Caco-2 (cell line): ENCODE results near the gene PIWIL1. TPM values are rescaled to one million over a fixed set of nuclear protein-coding genes. Genes with fewer than 3 reads are reported as not detected.

Experiments
- BruUV-seq: library from RNA; stranded (reverse); fragments of 400-500 nt; replicated peaks from 2 replicates; lab custom pipeline; 2021; lab: Mats Ljungman, UMichigan
- CTCF ChIA-PET: fragments of 300-600 bp; sonication (Branson Sonifier 250); formaldehyde crosslinking; loops from one replicate; lab custom pipeline; 2022; ENCODE audit warnings: antibody characterized with exemption; lab: Charles Lee
- POLR2A ChIA-PET: fragments of 300-600 bp; sonication (Branson Sonifier 250); formaldehyde crosslinking; loops from one replicate; lab custom pipeline; 2022; ENCODE audit warnings: antibody characterized with exemption; lab: Charles Lee
- DNase-seq, 2 experiments: peaks; one replicate each; pipeline versions ENCODE4 v3.0.0 to v3.0.0-alpha.2; 2020 to 2022
- H3K27me3 ChIP-seq: replicated peaks from 2 replicates; pipeline ENCODE4 v1.6.0; 2011; ENCODE audit warnings: low read length; ENCODE audit not compliant: control insufficient read depth, insufficient read depth
- H3K36me3 ChIP-seq: 2 replicates; pipeline ENCODE4 v1.5.1; 2011; ENCODE audit warnings: low read length; ENCODE audit not compliant: control insufficient read depth, insufficient read depth
- H3K4me1 ChIP-seq: fragments of 250-450 bp; sonication (Bioruptor Pico); 2 replicates; pipeline ENCODE4 v1.5.1; 2020; ENCODE audit warnings: mild to moderate bottlenecking
- H3K4me3 ChIP-seq: 2 replicates; pipeline ENCODE4 v1.5.1; 2011; ENCODE audit warnings: low read depth, mild to moderate bottlenecking, control low read depth, low read length
- H3K9me3 ChIP-seq: fragments of 250-450 bp; sonication (Bioruptor Pico); 2 replicates; pipeline ENCODE4 v1.5.1; 2020; ENCODE audit warnings: mild to moderate bottlenecking, moderate library complexity
- H3K27ac Mint-ChIP-seq: one replicate; pipeline ENCODE4 v1.8.0; 2022; ENCODE audit warnings: mixed read lengths; ENCODE audit not compliant: unreplicated experiment
- H3K27me3 Mint-ChIP-seq: one replicate; pipeline ENCODE4 v1.8.0; 2022; ENCODE audit warnings: mixed read lengths; ENCODE audit not compliant: insufficient read depth, unreplicated experiment
- H3K36me3 Mint-ChIP-seq: one replicate; pipeline ENCODE4 v1.8.0; 2022; ENCODE audit warnings: mild to moderate bottlenecking, mixed read lengths; ENCODE audit not compliant: insufficient read depth, unreplicated experiment
- H3K4me1 Mint-ChIP-seq: one replicate; pipeline ENCODE4 v1.8.0; 2022; ENCODE audit warnings: low read depth, mixed read lengths; ENCODE audit not compliant: unreplicated experiment
- H3K4me3 Mint-ChIP-seq: one replicate; pipeline ENCODE4 v1.8.0; 2022; ENCODE audit warnings: mild to moderate bottlenecking, moderate library complexity, mixed read lengths; ENCODE audit not compliant: unreplicated experiment
- H3K9me3 Mint-ChIP-seq: one replicate; pipeline ENCODE4 v1.8.0; 2022; ENCODE audit warnings: mixed read lengths; ENCODE audit not compliant: unreplicated experiment
- intact Hi-C: fragments of 100-400 bp; cut with micrococcal nuclease; formaldehyde crosslinking; loops from one replicate; pipeline ENCODE4 v1.10.0; 2022; ENCODE audit not compliant: unreplicated experiment
- total RNA-seq: library from RNA; stranded (reverse); gene quantifications from 2 replicates; pipeline ENCODE4 v1.2.3, GENCODE V29; 2022
- TF ChIP-seq, protein P1 (sequence below), 2 experiments: fragments of 200-600 bp in 1 of 2; IDR thresholded peaks; 1 replicate in 1 of 2; 2 replicates in 1 of 2; pipeline versions ENCODE4 v1.5.1 to v1.8.0; 2011 to 2022; ENCODE audit warnings: antibody characterized with exemption in 1 of 2, control low read depth in 1 of 2, inconsistent platforms in 1 of 2, low read depth in 1 of 2, low read length in 1 of 2, mild to moderate bottlenecking in 1 of 2, moderate library complexity in 1 of 2; ENCODE audit not compliant: insufficient read depth in 1 of 2, severe bottlenecking in 1 of 2, unreplicated experiment in 1 of 2

The PIWIL1 gene
- total RNA-seq, 1 experiment from 2014 or later, result 5.1 TPM

- Mint-ChIP-seq H3K4me3 (no peak overlapping the region), H3K9me3 (peaks cover 20% of the 10 kb centered on the region), H3K27ac (no peak overlapping the region), H3K36me3 (no peaks in the 10 kb centered on the region), H3K4me1 (no peaks in the 10 kb centered on the region), H3K27me3 (peaks cover 3% of the 10 kb centered on the region)
- POLR2A ChIA-PET, result no interaction called here
- Histone ChIP-seq H3K4me3 (no peak overlapping the region), H3K36me3 (no peaks in the 10 kb centered on the region), H3K4me1 (no peaks in the 10 kb centered on the region), H3K9me3 (no peaks in the 10 kb centered on the region), H3K27me3 (no peaks in the 10 kb centered on the region)
- TF ChIP-seq, protein P1, sequence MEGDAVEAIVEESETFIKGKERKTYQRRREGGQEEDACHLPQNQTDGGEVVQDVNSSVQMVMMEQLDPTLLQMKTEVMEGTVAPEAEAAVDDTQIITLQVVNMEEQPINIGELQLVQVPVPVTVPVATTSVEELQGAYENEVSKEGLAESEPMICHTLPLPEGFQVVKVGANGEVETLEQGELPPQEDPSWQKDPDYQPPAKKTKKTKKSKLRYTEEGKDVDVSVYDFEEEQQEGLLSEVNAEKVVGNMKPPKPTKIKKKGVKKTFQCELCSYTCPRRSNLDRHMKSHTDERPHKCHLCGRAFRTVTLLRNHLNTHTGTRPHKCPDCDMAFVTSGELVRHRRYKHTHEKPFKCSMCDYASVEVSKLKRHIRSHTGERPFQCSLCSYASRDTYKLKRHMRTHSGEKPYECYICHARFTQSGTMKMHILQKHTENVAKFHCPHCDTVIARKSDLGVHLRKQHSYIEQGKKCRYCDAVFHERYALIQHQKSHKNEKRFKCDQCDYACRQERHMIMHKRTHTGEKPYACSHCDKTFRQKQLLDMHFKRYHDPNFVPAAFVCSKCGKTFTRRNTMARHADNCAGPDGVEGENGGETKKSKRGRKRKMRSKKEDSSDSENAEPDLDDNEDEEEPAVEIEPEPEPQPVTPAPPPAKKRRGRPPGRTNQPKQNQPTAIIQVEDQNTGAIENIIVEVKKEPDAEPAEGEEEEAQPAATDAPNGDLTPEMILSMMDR (IDR thresholded peaks at IDR 0.05; ENCODE audit: insufficient read depth in 1 of 2, low read depth in 1 of 2, low read length in 1 of 2, severe bottlenecking in 1 of 2, unreplicated experiment in 1 of 2), result no peak
- intact Hi-C loops, result no loop called here
- DNase-seq, result no peak
- BruUV-seq, result no TSS peak
- CTCF ChIA-PET, result no interaction called here
Measured at GRCh38 chr12:130290114-130290513, 47.6 kb upstream of the PIWIL1 start.

DNA sequence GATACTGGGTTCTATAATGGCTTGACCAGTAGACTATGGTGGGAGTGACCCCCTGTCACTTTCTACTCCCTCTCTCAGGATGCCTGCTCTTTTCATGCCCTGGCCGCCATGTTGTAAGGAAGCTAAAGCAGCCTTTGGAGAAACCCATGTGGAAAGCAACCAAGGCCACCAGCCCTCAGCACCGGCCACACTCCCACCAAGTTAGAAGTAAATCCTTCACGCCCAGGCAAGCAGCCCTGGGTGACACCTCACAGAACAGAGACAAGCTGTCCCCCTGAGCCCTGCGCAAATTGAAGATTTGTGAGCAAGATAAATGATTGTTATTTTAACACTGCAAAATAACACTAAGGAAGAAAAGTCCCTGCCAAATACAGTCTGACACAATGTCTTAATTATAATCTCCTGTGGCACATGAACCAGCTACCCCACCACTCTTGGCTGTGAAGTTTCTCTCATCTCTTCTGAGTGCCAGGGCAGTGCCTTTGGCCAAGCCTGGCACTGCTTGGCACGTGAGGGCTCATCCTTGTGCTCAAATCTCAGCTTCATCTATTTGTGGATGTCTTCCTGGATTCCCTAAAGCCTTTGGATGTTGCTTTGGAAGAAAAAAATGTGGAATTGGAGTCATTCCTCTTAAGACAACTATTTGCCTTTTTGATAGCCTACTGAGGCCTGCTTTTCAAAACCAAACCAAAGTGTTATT, 39.2 kb upstream of the PIWIL1 start:
- ChIA-PET POLR2A (no interaction called here), CTCF (no interaction called here)
- H3K9me3 Mint-ChIP-seq, result peaks cover 8% of the 10 kb centered on the region
- no peak overlapping the region for H3K4me3 Mint-ChIP-seq
- TF ChIP-seq, protein P1 (IDR thresholded peaks at IDR 0.05; ENCODE audit: insufficient read depth in 1 of 2, low read depth in 1 of 2, low read length in 1 of 2, severe bottlenecking in 1 of 2, unreplicated experiment in 1 of 2), result no peak
- Histone ChIP-seq H3K9me3 (no peaks in the 10 kb centered on the region), H3K4me3 (no peak overlapping the region), H3K4me1 (no peaks in the 10 kb centered on the region), H3K27me3 (no peaks in the 10 kb centered on the region), H3K36me3 (no peaks in the 10 kb centered on the region)
- no peak overlapping the region for H3K27ac Mint-ChIP-seq
- BruUV-seq, result no TSS peak
- H3K27me3 Mint-ChIP-seq, result peaks cover 8% of the 10 kb centered on the region
- no peaks in the 10 kb centered on the region for H3K36me3 Mint-ChIP-seq
- intact Hi-C loops, result no loop called here
- DNase-seq, result no peak
- no peaks in the 10 kb centered on the region for H3K4me1 Mint-ChIP-seq

DNA sequence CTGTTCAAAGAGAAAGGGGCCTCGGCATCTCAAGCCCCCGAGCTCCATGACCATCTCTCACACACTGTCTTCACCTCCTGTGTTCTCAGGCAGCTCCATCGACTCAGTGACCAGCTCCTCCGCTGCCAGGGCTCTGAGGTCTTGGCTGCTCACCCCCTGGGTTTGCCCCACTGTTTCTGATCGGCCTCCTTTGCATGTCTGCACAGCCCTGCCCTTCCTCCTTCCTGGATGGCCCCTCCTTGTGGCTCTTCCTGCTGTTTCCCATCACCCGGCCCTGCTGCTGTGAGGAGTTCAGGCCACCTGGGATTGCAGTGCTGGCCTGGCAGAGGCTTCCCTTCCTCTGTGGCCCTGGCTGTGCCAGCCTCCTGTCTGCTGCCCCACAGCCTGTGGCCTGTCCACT, 38.1 kb upstream of the PIWIL1 start:
- no peak for DNase-seq
- no peak overlapping the region for H3K4me3 Mint-ChIP-seq
- ChIA-PET CTCF (no interaction called here), POLR2A (no interaction called here)
- H3K4me1 ChIP-seq, result no peaks in the 10 kb centered on the region
- H3K36me3 ChIP-seq, result no peaks in the 10 kb centered on the region
- TF ChIP-seq, protein P1 (IDR thresholded peaks at IDR 0.05; ENCODE audit: insufficient read depth in 1 of 2, low read depth in 1 of 2, low read length in 1 of 2, severe bottlenecking in 1 of 2, unreplicated experiment in 1 of 2), result no peak
- H3K27me3 ChIP-seq, result no peaks in the 10 kb centered on the region
- peaks cover 8% of the 10 kb centered on the region for H3K27me3 Mint-ChIP-seq
- BruUV-seq, result no TSS peak
- intact Hi-C loops, result no loop called here
- H3K9me3 Mint-ChIP-seq, result peaks cover 8% of the 10 kb centered on the region
- H3K9me3 ChIP-seq, result no peaks in the 10 kb centered on the region
- no peaks in the 10 kb centered on the region for H3K36me3 Mint-ChIP-seq
- H3K27ac Mint-ChIP-seq, result no peak overlapping the region
- no peaks in the 10 kb centered on the region for H3K4me1 Mint-ChIP-seq
- no peak overlapping the region for H3K4me3 ChIP-seq
